DMS79 (cell line): Measurements from ENCODE around the gene RNASE12.
"Not testable (repeated sequence)": the region's sequence is repeated elsewhere in the genome, so short reads cannot be mapped to it uniquely, and the experiment has no call there.

ENCODE experiments used
- DNase-seq: peaks from one replicate; lab custom pipeline; 2025; lab: John Stamatoyannopoulos, UW

Gene RNASE12

DNA sequence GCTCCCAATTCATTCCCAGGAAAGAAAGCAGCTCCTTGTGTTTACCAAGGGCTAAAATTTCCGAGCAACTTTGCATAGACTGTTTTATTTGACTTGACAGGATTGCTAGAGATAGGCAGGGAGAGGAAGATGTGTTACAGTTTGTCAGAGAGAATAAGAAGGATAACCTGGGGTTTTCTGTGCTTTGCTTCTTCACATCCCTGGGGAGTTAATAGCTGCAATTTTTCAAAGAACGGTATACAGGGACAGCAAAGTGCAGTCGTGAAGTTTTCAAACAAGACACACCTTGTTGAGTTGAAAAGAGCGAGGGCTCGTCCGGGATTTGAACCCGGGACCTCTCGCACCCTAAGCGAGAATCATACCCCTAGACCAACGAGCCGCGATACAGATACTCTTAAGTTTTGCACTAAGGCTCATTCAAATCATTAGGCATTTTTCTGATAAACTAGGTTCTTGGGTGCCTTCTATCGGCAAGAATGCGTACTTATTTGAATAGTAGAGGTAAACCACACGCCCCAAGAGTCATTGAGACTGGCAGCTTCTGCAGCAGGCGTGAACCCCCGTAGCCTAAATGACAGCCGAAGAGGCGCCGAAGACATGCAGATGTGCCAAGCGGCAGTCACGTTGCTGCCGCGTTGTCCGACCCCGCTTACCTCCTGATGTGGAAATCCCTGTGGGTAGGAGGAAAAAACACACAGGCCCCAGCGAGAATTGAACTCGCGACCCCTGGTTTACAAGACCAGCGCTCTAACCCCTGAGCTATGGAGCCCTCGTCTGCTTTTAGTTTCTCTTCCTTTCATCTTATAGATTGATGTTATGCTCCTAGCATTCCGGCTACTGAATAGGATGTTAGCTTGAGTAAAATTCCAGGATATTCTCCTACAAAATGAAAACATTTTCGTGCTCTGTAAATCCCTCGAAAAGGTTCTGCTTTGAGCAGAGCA, 22.2 kb upstream of the RNASE12 start:
- peak; percentile 94 for DNase-seq

GRCh38 chr14:20612403-20612802, 21.2 kb upstream of the RNASE12 start:
- no peak for DNase-seq

DNA sequence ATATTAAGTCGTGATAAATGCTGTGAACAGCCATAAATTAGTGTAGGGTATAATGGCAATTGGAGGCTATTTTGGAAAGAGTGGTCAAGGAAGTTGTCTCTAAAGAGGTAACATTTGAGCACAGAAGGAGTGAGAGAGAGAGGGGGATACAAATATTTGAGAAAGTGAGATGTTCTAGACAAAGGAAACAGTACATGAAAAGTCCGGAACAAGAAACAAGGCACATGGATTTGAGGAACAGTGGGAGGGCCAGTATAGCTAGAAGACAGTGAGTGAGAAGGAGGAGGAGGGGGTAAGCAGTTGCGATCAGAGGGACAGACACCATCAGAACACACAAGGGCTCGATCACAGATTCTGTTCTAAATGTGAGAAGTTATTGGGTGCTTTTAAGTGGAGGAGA, 20.1 kb upstream of the RNASE12 start:
- no peak for DNase-seq

DNA sequence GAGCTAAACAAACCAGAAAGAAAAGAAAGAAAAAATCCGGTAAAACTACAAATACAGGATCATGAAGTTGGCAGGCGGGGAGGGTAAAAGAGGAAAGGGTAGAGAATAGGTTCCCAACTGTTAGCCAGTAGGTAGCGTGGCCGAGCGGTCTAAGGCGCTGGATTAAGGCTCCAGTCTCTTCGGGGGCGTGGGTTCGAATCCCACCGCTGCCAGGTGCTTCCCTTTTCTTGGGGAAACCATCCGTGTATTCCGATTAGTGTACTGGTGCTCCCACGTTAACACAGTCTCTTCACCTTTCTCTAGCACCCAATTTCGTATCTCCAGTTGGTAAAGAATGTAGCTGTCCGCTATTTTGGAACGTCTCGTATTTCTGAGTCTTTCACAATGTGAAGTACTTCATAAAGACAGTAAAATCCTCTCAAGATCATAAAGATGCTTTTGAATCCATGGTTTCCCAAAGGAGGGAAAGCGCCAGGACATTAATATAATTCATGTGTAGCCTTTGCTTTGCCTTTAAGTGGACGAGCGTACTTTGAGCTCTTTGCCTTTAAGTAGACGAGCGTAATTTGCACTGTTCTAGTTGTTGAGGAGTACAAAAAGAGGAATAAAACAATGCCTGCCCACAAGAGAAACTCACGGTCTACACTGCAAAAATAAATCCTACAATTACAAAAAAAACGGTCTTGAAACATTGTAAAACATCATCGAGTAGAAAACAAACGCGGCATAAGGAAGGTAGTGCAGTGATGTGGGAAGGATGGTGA, 19.0 kb upstream of the RNASE12 start:
- peak; percentile 58 for DNase-seq

- DNase-seq: peak; percentile 74
Measured at GRCh38 chr14:20609215-20610001, 18.2 kb upstream of the RNASE12 start.

DNA sequence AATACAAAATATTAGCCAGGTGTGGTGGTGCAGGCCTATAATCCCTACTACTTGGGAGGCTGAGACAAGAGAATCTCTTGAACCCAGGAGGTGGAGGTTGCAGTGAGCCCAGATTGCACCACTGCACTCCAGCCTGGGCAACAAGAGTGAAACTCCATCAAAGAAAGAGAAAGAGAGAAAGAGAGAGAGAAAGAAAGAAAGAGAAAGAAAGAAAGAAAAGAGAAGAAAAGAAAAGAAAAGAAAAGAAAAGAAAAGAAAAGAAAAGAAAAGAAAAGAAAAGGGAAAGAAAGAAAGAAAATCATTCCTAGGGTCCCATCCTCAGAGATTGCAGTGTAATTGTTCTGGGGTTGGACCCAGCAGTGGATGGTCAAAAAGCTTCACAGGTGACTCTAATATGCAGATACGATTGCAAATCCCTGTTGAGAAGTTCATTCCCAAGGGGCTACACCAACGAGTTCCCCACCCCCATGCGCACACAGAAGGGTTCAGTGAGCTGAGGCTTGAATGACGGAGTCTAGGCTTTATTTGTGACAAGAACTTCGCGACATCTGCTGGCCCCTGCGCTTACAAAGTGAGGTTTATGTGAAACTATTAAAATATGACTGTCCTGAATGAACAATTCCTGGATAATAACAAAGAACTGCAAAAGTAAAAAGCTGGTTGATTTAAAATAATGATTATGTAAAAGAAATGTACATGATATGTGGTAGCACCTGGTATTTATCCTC, 17.4 kb upstream of the RNASE12 start:
- DNase-seq: no peak

DNA sequence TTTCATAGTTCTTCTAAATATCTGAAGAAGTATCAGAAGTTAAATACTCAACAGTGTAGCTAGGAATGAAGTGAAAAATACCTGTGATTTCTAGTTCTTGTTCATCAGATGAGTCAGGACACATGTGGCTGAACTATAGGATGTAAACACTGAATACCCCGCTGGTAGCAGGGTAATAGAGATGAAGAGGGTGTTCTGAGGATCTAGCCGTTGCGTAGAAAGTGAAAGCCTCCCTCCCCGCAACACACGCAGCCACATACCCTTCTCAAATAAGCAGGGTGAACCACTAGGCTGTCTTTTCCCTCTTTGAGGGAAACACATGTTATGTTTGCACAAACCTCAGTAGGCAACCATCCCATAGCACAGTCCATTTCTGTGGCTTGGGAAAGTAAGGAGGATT, 16.4 kb upstream of the RNASE12 start:
- DNase-seq: no peak

- no peak for DNase-seq
Measured at GRCh38 chr14:20606902-20607242, 15.7 kb upstream of the RNASE12 start.

- no peak for DNase-seq
Measured at GRCh38 chr14:20606190-20606901, 15.2 kb upstream of the RNASE12 start.

- no peak for DNase-seq
Measured at GRCh38 chr14:20603813-20604690, 12.9 kb upstream of the RNASE12 start.

- no peak for DNase-seq
Measured at GRCh38 chr14:20602583-20602982, 11.4 kb upstream of the RNASE12 start.

GRCh38 chr14:20601522-20601921, 10.3 kb upstream of the RNASE12 start:
- DNase-seq: no peak

DNA sequence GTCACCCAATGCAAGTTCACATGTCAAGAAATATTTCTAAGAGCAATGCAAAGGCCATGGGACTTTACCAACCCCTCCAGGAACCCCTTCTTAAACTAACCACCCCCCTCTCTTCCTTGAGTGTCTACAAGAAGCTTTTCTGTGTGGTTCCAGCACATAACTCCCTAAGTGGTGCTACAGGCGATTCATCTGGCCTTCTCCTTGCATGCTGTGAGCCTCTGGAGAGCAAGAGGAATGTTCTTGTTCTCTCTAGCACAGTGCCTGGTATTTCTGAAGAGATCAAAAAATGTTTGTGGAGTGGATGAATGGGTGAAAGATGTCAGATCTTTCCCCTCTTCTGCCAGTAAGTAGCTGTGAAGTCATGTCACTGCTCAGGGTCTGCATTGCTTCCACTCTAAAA, 5.9 kb upstream of the RNASE12 start:
- no peak for DNase-seq

- DNase-seq: not testable (repeated sequence)
Measured at GRCh38 chr14:20595726-20596125, 4.5 kb upstream of the RNASE12 start.

- no peak for DNase-seq
Measured at GRCh38 chr14:20592574-20592973, 1.4 kb upstream of the RNASE12 start.

GRCh38 chr14:20587489-20588154, 3.6 kb downstream of the RNASE12 start, which contains the start of gene RNASE11:
Gene RNASE11 (minus strand): TSS chr14:20588001.
- DNase-seq: no peak

DNA sequence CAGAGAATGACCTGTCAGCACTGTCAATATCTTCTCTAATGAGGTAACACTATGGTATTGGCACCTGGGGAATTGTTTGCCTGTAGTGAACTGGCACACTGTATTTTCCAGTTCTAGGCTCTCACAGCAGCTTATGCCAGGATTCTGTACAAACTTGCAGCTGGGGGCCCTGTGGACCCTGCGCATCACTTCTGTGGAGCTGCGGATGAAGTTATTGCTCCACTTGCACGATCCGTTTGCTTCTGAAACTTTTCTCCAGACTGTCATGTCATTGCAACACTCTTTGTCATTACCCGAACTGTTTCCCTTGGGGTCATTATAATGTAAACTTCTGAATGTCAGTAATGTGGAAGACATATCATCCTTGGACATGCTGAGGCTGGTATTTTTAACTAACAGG, 7.3 kb downstream of the RNASE12 start:
- DNase-seq: no peak

DNA sequence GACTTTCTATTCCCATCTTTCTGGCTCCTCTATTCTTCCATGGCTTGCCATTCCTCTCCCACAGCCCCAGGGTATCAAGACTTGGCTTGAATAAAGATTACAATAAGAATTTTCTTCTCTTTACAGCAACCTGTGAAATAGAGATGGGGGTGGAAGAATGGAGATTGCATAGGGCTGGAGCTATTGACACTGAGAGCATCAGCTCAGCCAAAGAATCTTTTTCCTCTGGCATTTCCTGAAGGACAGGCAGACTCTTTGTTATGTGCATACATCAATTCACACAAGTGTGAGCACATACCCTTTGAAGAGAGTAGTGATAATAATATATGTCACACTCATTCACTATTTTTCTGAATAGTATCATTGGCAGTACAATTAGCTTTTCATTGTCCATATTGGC, 8.0 kb downstream of the RNASE12 start:
- DNase-seq: no peak

DNA sequence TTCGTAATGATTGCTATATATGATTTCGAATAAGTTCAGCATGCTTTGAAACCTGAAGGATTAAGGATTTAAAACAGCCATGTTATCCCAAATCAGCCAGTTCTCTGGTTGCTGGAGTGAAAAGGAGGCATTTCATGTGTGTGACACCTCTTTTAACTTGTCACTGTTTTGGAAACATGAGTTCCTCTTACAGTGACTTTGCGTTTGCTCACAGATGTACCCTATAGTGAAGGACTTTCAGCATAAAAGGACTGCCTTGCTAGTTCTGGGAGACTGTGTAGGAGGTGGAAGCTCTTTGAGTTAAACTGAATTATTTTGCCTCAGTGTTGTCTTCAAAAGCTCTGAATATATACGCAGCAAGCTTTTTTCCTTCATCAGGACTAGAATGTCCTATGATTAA, 10.9 kb downstream of the RNASE12 start:
- no peak for DNase-seq
